ENCODE measurements around the gene ACSS3. TPM values are rescaled to one million over a fixed set of nuclear protein-coding genes. Genes with fewer than 3 reads are reported as not detected.

Gene ACSS3
- total RNA-seq, 1 experiment from 2014 or later, result 19.3 TPM

- Histone ChIP-seq H3K4me2 (ENCODE audit: insufficient read depth, insufficient read length, low read length) (no peak overlapping the region), H2AFZ (ENCODE audit: low read length) (no peak overlapping the region), H3K9ac (ENCODE audit: extremely low read depth, insufficient read length, low read length) (no peak overlapping the region), H4K5ac (ENCODE audit: insufficient read length, low read depth, low read length) (no peak overlapping the region), H4K8ac (replicated peaks; ENCODE audit: insufficient read length, low read depth, low read length) (no peak overlapping the region), H4K20me1 (ENCODE audit: control insufficient read depth, insufficient read depth, insufficient read length) (no peaks in the 10 kb centered on the region), H3K4ac (ENCODE audit: low read depth, low read length) (no peak overlapping the region), H3K4me1 (ENCODE audit: insufficient read depth, low read length) (no peaks in the 10 kb centered on the region), H3K14ac (ENCODE audit: insufficient read depth, low read length) (no peak overlapping the region), H3K18ac (ENCODE audit: insufficient read length, low read depth, low read length) (no peak overlapping the region), H3K27ac (ENCODE audit: insufficient read length, low read depth, low read length) (no peak overlapping the region), H3K9me3 (ENCODE audit: control insufficient read depth, low read depth, low read length) (no peaks in the 10 kb centered on the region), H3K27me3 (ENCODE audit: insufficient read depth, low read length) (no peaks in the 10 kb centered on the region), H4K91ac (ENCODE audit: insufficient read length, low read depth, low read length) (no peak overlapping the region), H3K23ac (ENCODE audit: insufficient read length, low read depth, low read length) (no peak overlapping the region), H2BK12ac (ENCODE audit: insufficient read length, low read depth, low read length) (no peak overlapping the region), H3K79me2 (ENCODE audit: insufficient read depth, low read length) (no peaks in the 10 kb centered on the region), H2BK120ac (ENCODE audit: low read depth, low read length, poor library complexity, severe bottlenecking) (no peak overlapping the region), H2BK20ac (ENCODE audit: low read depth, low read length, poor library complexity, severe bottlenecking) (no peak overlapping the region), H3K79me1 (ENCODE audit: insufficient read depth, low read depth, low read length, poor library complexity, severe bottlenecking) (no peaks in the 10 kb centered on the region), H3T11ph (ENCODE audit: low read length) (no peak overlapping the region), H2AK5ac (ENCODE audit: insufficient read length, low read length) (no peak overlapping the region), H2BK5ac (ENCODE audit: insufficient read length, low read length) (no peak overlapping the region), H3K56ac (ENCODE audit: insufficient read length, low read depth, low read length) (no peak overlapping the region), H2BK15ac (ENCODE audit: low read depth, low read length) (no peak overlapping the region), H3K23me2 (ENCODE audit: insufficient read length, low read depth, low read length, poor library complexity, severe bottlenecking) (no peaks in the 10 kb centered on the region)
- Mint-ChIP-seq H3K4me3 (no peak overlapping the region), H3K27ac (no peak overlapping the region), H3K27me3 (ENCODE audit: low read depth) (no peaks in the 10 kb centered on the region), H3K9me3 (no peaks in the 10 kb centered on the region), H3K36me3 (ENCODE audit: insufficient read depth in 1 of 3, low read depth in 3 of 3) (peaks cover 0 to 12% (median 8%) of the 10 kb centered on the region in 3 experiments; a peak in 4 of 7 replicates), H3K4me1 (peaks cover 0 to 2% of the 10 kb centered on the region in 2 experiments; a peak in 1 of 4 replicates)
- TF ChIP-seq, protein P1, sequence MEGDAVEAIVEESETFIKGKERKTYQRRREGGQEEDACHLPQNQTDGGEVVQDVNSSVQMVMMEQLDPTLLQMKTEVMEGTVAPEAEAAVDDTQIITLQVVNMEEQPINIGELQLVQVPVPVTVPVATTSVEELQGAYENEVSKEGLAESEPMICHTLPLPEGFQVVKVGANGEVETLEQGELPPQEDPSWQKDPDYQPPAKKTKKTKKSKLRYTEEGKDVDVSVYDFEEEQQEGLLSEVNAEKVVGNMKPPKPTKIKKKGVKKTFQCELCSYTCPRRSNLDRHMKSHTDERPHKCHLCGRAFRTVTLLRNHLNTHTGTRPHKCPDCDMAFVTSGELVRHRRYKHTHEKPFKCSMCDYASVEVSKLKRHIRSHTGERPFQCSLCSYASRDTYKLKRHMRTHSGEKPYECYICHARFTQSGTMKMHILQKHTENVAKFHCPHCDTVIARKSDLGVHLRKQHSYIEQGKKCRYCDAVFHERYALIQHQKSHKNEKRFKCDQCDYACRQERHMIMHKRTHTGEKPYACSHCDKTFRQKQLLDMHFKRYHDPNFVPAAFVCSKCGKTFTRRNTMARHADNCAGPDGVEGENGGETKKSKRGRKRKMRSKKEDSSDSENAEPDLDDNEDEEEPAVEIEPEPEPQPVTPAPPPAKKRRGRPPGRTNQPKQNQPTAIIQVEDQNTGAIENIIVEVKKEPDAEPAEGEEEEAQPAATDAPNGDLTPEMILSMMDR (conservative IDR thresholded peaks at IDR 0.05), result no peak
- no peak for DNase-seq
- no CpG with 5 or more reads among the region's 3 CpGs for WGBS (ENCODE audit: extremely low coverage, insufficient read length, low lambda C conversion rate)
Measured at GRCh38 chr12:81146228-81147225, 68.6 kb downstream of the ACSS3 start.

All from H9 (cell line).